NCI-H1048 (cell line): Measurements from ENCODE around the gene SCCPDH.

ENCODE experiments used
- DNase-seq: peaks from one replicate; lab custom pipeline; 2025; lab: John Stamatoyannopoulos, UW

SCCPDH gene

GRCh38 chr1:246786606-246787238, 62.5 kb downstream of the SCCPDH start:
- no peak for DNase-seq

GRCh38 chr1:246787781-246788513, 63.7 kb downstream of the SCCPDH start:
- DNase-seq, result no peak

GRCh38 chr1:246788895-246789338, 64.7 kb downstream of the SCCPDH start:
- no peak for DNase-seq

- no peak for DNase-seq
Measured at GRCh38 chr1:246789454-246790339, 65.5 kb downstream of the SCCPDH start.

GRCh38 chr1:246790364-246790763, 66.2 kb downstream of the SCCPDH start:
- DNase-seq, result no peak

GRCh38 chr1:246790833-246791232, 66.6 kb downstream of the SCCPDH start:
- DNase-seq, result no peak

GRCh38 chr1:246791303-246791918, 67.2 kb downstream of the SCCPDH start:
- DNase-seq, result no peak

GRCh38 chr1:246792603-246793002, 68.4 kb downstream of the SCCPDH start:
- no peak for DNase-seq

GRCh38 chr1:246793356-246793896, 69.2 kb downstream of the SCCPDH start:
- DNase-seq, result no peak

GRCh38 chr1:246794048-246794827, 70.0 kb downstream of the SCCPDH start:
- no peak for DNase-seq

- DNase-seq, result no peak
Measured at GRCh38 chr1:246794828-246795671, 70.8 kb downstream of the SCCPDH start.

GRCh38 chr1:246795906-246796694, 71.9 kb downstream of the SCCPDH start:
- DNase-seq, result no peak

GRCh38 chr1:246797157-246797556, 72.9 kb downstream of the SCCPDH start:
- no peak for DNase-seq

GRCh38 chr1:246797597-246797996, 73.4 kb downstream of the SCCPDH start:
- no peak for DNase-seq

GRCh38 chr1:246798107-246798506, 73.9 kb downstream of the SCCPDH start:
- DNase-seq, result no peak

GRCh38 chr1:246798606-246799496, 74.6 kb downstream of the SCCPDH start:
- DNase-seq, result no peak

GRCh38 chr1:246800356-246800755, 76.1 kb downstream of the SCCPDH start:
- DNase-seq, result no peak

GRCh38 chr1:246800756-246801155, 76.5 kb downstream of the SCCPDH start:
- DNase-seq, result no peak
